Osteocyte (in vitro differentiated cells): ENCODE measurements around the gene EIF2D. TPM values are rescaled to one million over a fixed set of nuclear protein-coding genes. Genes with fewer than 3 reads are reported as not detected.
A peak's percentile ranks its signal among the peaks of the same experiment; 100 is the strongest.

Experiments
- DNase-seq: peaks from one replicate; pipeline ENCODE4 v3.0.0; 2021; ENCODE audit warnings: mixed read lengths; ENCODE audit not compliant: unreplicated experiment; ENCODE audit errors: extremely low spot score
- H3K27ac Mint-ChIP-seq: one replicate; pipeline ENCODE4 v1.8.0; 2021; ENCODE audit warnings: mild to moderate bottlenecking, mixed read lengths; ENCODE audit not compliant: unreplicated experiment
- H3K27me3 Mint-ChIP-seq: one replicate; pipeline ENCODE4 v1.8.0; 2021; ENCODE audit warnings: mixed read lengths; ENCODE audit not compliant: unreplicated experiment
- H3K36me3 Mint-ChIP-seq: one replicate; pipeline ENCODE4 v1.8.0; 2021; ENCODE audit warnings: mixed read lengths; ENCODE audit not compliant: unreplicated experiment
- H3K4me1 Mint-ChIP-seq: one replicate; pipeline ENCODE4 v1.8.0; 2021; ENCODE audit warnings: mixed read lengths; ENCODE audit not compliant: unreplicated experiment
- H3K4me3 Mint-ChIP-seq: one replicate; pipeline ENCODE4 v1.8.0; 2021; ENCODE audit warnings: mild to moderate bottlenecking, moderate library complexity, mixed read lengths; ENCODE audit not compliant: unreplicated experiment
- H3K9me3 Mint-ChIP-seq: one replicate; pipeline ENCODE4 v1.8.0; 2021; ENCODE audit warnings: mixed read lengths; ENCODE audit not compliant: unreplicated experiment
- total RNA-seq: library from RNA; stranded (reverse); gene quantifications from 2 replicates; pipeline ENCODE4 v1.2.1, GENCODE V29; 2021
- TF ChIP-seq, protein P1 (sequence below): fragments of 200-600 bp; sonication (generic); IDR thresholded peaks from 2 replicates; pipeline ENCODE4 v1.5.0; 2021; ENCODE audit warnings: antibody characterized with exemption, mild to moderate bottlenecking, moderate library complexity

EIF2D gene
- total RNA-seq, 1 donor from 2014 or later, result 56.8 TPM

DNA sequence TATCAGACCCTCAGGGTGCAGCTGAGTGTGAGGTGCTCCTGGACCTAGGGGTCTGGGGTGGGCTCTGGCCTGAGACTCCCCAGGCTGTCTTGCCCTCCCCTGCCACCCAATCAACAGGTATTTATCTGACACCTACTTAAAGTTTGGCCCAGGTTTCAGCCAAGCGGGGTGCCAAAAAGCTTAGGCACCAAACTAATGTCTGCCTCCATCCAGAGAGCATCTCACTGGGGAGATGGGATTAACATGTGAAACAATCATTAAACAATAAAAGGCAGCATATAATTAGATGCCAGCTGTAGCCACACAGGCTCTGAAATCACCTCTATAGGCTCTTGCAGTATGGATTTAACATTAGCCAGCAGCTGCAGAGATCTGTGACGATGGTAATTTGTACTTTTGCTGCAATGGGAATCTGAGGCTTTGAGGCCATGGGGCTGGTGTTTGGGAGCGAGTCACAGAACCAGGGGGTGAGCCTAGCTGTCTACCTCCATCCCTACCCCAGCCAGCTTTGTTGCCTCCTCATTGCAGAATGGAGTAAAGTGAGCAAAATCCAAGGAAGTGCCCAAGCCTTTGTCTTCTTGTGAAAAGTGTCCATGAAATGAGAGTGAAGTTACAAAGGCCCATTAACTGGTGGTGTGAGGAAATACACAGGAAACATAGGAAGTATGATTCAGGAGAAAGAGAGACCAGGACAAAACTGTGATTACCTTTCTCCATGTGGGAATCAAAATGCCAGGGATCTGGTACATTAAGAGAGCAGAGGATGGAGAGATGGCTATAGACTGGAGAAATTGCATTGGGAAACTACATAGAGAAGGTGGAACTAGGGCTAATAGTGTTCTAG, 36.1 kb downstream of the EIF2D start:
- DNase-seq, result no peak
- peaks cover 25% of the 10 kb centered on the region for H3K27me3 Mint-ChIP-seq
- TF ChIP-seq, protein P1, sequence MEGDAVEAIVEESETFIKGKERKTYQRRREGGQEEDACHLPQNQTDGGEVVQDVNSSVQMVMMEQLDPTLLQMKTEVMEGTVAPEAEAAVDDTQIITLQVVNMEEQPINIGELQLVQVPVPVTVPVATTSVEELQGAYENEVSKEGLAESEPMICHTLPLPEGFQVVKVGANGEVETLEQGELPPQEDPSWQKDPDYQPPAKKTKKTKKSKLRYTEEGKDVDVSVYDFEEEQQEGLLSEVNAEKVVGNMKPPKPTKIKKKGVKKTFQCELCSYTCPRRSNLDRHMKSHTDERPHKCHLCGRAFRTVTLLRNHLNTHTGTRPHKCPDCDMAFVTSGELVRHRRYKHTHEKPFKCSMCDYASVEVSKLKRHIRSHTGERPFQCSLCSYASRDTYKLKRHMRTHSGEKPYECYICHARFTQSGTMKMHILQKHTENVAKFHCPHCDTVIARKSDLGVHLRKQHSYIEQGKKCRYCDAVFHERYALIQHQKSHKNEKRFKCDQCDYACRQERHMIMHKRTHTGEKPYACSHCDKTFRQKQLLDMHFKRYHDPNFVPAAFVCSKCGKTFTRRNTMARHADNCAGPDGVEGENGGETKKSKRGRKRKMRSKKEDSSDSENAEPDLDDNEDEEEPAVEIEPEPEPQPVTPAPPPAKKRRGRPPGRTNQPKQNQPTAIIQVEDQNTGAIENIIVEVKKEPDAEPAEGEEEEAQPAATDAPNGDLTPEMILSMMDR, result no peak

DNA sequence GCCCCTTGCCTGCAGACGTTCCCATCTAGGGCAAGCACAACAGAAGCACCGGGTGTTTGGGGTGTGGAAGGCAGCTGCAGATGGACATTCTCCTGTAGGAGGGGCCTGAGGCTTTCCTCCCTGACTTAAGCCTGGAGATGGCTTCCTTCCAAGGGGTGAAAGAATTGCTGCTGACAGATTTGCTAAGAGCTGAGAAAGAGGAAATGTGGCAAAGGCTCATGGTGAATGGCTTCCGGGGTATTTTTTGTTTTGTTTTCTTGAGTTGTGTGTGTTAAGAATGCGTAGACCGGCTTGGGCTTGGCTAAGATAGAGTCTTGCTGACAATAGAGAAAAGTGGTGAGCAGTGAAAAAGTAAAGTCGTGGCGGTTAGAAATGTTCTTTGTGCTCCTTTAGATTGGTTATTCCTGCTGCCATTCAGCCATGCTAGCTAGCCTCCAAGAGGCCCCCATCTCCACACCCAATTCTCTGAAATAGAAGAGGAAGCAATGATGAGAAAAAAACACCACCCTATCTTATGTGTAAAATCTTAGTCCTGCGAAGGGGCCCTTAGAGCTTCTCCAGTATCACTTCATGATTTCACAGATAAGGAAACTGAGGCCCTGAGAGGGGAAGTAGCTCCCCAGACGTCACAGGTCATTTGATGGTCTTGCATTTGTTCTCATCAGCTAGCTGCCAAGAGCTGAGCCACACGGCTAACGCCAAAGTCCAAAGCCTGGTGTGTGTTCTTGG, 36.9 kb downstream of the EIF2D start:
- Mint-ChIP-seq H3K27ac (peak overlapping the region; percentile 5), H3K27me3 (peaks cover 27% of the 10 kb centered on the region), H3K4me1 (peaks cover 4% of the 10 kb centered on the region), H3K4me3 (no peak overlapping the region), H3K36me3 (no peaks in the 10 kb centered on the region), H3K9me3 (no peaks in the 10 kb centered on the region)
- TF ChIP-seq, protein P1, result no peak
- no peak for DNase-seq

More for the DNA sequence above, 36.1 kb downstream of the EIF2D start:
- Mint-ChIP-seq H3K9me3 (no peaks in the 10 kb centered on the region), H3K27ac (no peak overlapping the region), H3K36me3 (no peaks in the 10 kb centered on the region), H3K4me3 (no peak overlapping the region), H3K4me1 (peaks cover 4% of the 10 kb centered on the region)

DNA sequence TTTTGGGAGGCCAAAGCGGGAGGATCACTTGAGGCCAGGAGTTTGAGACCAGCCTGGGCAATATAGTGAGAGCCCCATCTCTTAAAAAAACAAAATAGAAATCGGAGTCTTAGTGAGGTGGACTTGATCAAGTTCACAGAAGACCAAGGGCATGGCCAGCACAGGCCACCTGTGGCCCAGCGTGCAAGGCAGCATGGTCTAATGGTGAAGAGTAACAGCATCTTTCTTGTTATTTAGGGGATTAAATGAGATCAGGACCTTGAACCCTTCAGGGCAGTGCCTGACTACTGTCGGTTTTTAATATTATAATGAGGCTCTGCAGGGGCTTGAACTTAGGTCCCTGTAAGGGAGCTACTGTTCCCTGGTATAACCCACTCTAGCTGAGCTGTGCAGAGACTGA, 38.5 kb downstream of the EIF2D start:
- no peak for DNase-seq
- no peak overlapping the region for H3K27ac Mint-ChIP-seq
- no peaks in the 10 kb centered on the region for H3K36me3 Mint-ChIP-seq
- H3K9me3 Mint-ChIP-seq, result no peaks in the 10 kb centered on the region
- no peak overlapping the region for H3K4me3 Mint-ChIP-seq
- H3K27me3 Mint-ChIP-seq, result peaks cover 34% of the 10 kb centered on the region
- H3K4me1 Mint-ChIP-seq, result peaks cover 4% of the 10 kb centered on the region
- TF ChIP-seq, protein P1, result no peak

DNA sequence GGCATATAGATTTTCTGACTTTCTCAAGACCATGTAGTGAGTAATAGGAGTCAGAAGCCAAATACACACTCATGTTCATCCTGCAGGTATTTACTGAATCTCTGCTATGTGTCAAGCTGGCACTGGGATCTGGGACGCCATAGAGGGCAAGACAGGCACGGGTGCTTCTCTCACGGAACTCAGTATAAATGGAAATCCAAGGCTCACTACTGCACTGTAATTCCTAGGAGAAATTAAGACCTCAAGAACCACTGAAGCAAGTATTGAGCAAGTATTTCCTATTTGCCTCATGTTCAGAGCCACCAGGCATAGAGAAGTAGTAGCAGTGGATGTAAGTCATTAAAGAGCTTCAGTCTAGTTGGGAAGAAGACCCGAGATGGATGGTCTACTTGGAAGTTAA, 38.9 kb downstream of the EIF2D start:
- H3K9me3 Mint-ChIP-seq, result no peaks in the 10 kb centered on the region
- H3K27ac Mint-ChIP-seq, result no peak overlapping the region
- H3K27me3 Mint-ChIP-seq, result peaks cover 34% of the 10 kb centered on the region
- no peak overlapping the region for H3K4me3 Mint-ChIP-seq
- TF ChIP-seq, protein P1, result no peak
- no peak for DNase-seq
- H3K36me3 Mint-ChIP-seq, result no peaks in the 10 kb centered on the region
- peaks cover 4% of the 10 kb centered on the region for H3K4me1 Mint-ChIP-seq

DNA sequence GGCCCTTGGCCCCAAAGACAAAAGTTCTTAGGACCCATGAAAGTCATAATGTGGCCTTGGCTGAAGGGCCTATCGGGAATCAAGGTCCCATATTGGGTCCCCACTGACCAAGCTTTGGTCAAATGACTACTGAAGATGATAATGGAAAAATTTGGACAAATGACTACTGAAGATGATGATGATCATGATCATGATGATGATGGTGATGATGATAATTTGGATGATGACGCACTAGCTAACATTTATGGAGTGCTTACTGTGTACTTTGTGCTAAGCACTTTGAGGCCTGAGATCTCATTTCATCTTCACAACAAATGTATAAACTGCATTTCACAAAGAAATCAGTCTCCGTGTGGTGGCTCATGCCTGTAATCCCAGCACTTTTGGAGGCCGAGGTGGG, 39.4 kb downstream of the EIF2D start:
- no peaks in the 10 kb centered on the region for H3K9me3 Mint-ChIP-seq
- peaks cover 4% of the 10 kb centered on the region for H3K4me1 Mint-ChIP-seq
- H3K27me3 Mint-ChIP-seq, result peaks cover 32% of the 10 kb centered on the region
- no peak overlapping the region for H3K4me3 Mint-ChIP-seq
- DNase-seq, result no peak
- no peak overlapping the region for H3K27ac Mint-ChIP-seq
- TF ChIP-seq, protein P1, result no peak
- H3K36me3 Mint-ChIP-seq, result no peaks in the 10 kb centered on the region
